Measurements from ENCODE around the gene LIX1L.

DNA sequence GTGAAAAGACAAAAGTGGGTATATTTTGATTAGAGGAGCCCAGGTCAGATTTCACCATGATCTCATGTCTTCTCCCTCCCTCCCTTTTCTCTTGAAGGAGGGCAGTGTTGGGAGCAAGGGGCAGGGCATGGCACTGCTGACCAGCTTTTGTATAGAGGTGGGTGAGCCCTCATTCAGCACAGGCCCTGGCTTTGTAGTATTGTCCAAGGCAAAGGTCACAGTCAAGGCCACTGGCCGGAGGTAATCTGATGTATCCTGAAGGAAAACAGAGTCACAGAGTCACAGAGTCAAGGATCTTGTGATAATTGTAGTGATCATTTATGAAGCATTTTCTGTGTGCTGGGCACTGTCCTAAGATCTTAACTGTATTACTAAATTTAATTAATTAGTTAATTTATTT lies 59.8 kb downstream of the LIX1L start:
- TF ChIP-seq CTCF (IDR thresholded peaks at IDR 0.05) (no peak), POLR2A (IDR thresholded peaks at IDR 0.05) (no peak)
